Measurements from ENCODE around the gene SURF2.
"Not testable (repeated sequence)": the region's sequence is repeated elsewhere in the genome, so short reads cannot be mapped to it uniquely, and the experiment has no call there.

The SURF2 gene

DNA sequence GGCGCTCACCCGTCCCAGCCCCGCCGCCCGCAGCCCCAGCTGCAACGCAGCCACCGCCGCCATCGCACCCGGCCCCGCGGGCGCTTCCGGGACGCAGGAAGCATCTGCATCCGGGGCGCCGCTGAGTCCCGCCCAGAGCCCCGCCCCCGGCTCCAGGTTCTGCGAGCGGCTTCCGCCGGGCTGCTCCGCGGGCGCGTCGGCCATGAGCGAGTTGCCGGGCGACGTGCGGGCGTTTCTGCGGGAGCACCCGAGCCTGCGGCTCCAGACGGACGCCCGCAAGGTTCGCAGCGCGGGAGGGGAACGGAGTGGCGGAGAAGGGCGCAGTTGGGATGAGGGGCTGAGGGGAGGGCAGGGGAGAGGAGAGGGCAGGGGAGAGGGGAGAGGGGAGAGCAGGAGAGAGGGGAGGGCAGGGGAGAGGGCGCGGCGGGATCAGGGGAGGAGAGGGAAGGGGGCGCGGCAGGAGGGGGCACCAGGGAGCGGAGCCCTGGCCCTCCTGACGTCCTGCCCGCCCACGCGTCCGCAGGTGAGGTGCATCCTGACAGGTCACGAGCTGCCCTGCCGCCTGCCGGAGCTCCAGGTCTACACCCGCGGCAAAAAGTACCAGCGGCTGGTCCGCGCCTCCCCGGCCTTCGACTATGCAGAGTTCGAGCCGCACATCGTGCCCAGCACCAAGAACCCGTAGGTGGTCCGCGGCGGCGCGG, at the start of gene SURF2, which contains the start of gene SURF1:
Gene SURF2 (plus strand): TSS at position 160 of the 701 bp plus-strand sequence. CDS start 43 bp downstream, at position 203.
Gene SURF1 (minus strand): TSS at position 97 of the 701 bp plus-strand sequence. CDS start 34 bp downstream, at position 63.
- peak; percentile 53 for DNase-seq

DNA sequence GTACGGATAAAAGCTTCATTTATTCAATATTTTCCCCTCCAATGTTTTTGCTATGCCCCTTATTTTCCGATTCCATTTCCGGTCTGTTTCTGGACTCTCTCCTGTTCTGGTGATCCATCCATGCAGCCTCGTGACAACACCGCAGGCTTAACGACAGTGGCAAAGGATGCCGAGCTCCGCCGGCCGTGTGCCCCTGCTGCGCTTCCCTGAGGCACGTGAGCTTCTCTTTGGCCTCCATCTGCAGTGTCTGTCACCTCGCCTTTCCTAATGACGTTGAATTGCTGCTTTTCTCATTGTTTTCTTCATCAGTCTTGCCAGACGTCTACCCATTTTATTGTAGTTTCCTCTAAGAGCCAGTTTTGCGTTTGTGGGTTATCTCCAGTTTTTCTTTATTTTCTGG, 49.0 kb upstream of the SURF2 start:
- no peak for DNase-seq

DNA sequence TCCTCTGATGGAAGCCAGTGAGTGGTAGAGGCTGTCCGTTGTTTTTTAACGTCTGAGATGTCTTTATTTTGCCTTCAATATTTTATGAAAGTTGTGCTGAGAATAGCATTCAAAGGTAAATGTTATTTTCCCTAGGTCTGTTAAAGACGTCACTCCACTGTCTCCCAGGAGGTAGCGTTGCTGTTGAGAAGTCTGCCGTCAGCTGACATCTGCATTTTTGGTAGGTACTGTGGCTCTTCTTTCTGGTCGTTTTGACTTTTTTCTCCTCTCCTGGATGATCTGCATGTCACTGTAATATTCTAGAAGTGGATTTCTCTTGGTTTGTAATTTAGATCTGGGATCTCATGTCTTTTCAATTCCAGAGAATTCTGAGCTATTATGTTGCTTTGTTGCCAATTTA, 46.7 kb upstream of the SURF2 start:
- no peak for DNase-seq

DNA sequence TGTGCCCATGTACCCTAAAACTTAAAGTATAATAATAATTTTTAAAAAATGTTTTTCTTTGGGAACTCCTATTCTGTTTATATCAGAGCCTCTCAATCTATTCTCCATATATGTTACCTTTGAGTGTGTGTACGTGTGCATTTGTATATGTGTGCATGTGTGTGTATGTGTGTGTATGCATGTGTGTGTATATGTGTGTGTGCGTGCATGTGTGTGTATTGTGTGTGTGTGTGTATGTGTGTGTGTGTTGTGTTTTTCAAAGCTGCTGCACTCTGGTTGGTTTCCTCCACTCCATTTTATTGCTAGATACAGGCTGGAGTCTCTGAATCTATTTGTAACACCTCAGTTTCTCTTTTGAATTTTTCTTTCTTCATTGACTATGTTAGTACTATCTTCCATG, 40.4 kb upstream of the SURF2 start:
- DNase-seq: no peak

DNA sequence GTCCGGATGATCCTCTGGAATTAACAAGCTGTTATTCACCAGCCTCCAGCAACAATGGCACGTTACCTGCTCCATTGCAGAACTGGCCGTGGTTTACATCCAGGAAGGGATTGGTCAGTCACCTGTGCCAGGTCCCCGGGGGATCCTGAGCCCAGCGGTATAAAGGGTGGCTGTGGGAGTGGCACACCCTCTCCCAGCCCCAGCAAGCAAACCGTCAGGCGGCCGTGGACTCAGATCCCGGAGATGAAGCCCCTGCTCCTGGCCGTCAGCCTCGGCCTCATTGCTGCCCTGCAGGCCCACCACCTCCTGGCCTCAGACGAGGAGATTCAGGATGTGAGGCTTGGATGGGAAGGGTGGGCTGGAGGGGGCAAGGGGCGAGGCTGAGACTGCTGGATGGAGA, 38.8 kb upstream of the SURF2 start:
- DNase-seq: not testable (repeated sequence)

DNA sequence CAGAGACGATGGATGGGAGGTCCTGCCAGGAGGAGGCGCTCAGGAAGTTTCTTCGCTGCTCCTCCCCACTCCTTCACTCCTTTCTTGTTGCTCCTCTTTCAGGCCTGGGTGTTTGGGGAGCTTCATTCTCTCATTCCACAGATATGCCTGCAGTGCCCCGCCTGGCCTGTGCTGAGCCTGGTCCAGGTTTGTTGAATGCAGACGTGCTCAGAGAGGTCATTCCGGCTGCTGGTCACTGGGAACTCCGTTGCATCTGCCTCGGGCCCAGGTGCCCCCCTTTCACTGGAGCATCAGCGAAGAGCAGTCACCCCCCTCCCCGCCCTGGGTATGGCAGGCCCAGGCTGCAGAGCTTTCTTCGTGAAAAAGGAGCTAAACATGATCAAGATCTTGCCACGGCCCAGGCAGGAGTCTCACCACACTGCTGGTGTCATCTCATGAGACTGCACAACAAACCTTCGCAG, 35.9 kb upstream of the SURF2 start:
- DNase-seq: no peak

DNA sequence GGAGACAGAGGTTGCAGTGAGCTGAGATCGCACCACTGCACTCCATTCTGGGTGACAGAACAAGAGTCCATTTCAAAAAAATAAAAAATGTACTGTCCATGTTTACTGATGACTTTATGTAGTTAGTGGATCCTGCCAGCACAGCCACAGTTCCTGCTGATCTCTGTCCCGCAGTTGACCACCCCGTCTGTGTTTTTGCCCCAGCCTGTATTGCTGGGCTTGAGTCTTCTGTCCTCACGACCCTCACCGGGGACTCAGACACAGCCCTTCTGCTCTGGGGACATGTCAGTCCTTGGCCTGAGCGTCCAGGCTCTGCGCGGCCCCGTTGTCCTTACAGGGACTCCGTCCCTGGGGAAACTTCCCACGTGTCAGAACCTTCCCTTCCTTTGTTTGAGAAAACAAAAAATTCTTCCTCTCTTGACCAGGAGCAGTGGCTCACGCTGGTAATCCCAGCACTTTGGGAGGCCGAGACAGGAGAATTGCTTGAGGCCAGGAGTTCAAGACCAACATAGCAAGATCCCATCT, 34.9 kb upstream of the SURF2 start:
- no peak for DNase-seq

DNA sequence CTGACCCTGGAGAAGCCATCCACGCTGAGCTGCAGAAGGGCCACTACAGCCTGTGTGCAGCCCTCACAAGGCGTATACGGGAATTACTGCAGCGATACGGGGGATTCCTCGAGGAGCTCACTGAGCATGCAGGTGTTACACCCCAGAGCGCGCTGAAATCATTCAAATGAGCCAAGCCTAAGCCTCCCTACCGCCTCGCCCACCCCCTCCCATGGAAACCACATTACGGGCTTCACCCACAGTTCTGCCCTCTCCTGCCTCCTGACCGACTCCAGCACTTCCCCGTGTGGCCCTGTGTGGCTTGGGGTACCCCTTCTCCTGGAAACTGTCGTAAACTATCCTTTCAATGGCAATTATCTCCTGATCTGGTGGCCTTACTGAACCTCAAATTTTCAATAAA, 33.6 kb upstream of the SURF2 start:
- DNase-seq: no peak

DNA sequence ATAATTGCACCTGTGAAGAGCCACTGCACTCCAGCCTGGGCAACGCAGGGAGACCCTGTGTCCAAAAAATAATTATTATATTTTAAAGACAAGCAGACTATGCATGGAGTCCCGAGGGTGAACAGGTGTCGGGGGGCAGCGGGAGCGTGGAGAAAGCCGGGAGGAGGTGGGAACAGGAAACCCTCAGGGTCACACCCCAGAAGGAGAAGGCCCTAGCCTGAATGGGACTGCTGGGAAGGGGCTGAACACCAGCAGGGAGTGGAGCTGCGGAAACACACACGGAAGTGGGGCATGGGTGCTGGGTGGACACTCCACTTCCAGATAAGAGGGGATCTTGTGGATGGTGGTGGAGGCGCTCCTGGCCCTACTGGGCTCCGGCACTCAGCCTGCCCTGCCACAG, 33.1 kb upstream of the SURF2 start:
- DNase-seq: no peak

DNA sequence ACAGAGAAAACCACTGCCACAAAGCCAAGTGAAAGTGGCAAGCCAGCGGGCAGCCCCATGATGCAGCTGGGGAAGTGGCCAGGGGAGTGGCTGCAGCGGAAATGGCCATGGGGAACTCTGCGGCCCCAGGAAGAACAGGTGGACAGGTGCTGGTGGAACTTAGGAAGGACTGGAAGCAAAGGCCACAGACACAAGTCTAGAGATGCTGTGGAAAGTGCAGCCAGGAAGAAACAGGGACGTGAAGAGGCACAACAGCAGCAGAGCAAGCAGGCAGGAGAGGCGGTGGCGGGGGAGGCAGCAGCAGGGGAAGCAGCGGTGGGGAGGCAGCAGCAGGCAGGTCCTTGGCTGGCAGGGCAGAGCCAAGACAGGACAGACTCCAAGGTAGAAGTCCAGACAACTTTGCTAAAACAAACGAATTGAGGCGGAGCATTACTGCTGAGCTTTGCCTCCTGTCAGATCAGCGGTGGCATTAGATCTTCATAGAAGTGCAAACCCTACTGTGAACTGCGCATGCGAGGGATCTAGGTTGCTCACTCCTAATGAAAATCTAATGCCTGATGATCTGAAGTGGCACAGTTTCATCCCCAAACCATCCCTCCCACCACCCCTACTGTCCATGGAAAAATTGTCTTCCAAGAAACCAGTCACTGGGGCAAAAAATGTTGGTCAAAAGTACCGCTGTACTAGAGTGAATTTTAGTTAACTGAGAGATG, 32.2 kb upstream of the SURF2 start:
- no peak for DNase-seq

DNA sequence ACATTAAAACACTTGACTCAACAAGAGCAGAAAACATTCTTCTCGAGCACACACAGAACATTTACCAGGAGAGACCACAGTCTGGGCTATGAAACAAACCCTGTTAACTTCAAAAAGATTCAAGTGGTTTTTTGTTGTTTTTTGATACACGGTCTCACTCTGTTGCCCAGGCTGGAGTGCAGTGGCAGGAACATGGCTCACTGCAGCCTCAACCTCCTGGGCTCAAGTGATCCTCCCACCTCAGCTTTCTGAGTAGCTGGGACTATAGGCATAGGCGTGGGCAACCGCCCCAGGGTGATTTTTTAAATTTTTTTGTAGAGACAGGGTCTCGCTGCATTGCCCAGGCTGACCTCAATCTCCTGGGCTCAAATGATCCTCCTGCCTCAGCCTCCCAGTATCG, 29.3 kb upstream of the SURF2 start:
- not testable (repeated sequence) for DNase-seq

DNA sequence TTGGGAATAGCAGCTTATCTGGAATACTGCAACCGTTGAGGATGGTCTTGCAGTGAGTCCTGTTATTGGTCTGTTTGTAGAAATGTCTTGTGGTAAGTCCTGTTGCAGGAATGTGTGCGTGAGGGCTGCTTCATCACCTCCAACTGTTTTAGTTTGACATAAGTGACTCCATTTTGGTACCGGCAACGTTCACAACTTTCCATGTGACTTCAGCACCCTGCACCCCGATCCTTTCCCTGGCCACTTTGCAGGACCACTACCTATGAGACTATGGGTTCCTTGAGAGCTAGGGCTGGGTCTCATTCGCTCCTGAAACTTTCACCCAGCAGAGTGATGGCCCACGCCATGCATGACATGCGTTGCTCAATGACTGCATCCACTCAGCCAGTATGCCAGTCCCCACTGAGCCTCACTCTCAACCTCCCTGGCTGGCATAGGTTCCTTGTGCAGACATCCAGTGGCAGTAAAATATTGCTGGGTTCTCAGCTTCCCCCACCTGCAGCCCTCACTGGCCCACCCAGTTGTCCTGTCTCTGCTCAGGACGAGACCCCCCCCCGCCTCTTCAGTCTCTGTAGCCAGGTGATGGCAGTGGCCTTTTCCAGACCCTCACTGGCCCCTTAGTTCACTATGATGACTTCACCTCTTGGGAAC, 28.4 kb upstream of the SURF2 start:
- DNase-seq: no peak

DNA sequence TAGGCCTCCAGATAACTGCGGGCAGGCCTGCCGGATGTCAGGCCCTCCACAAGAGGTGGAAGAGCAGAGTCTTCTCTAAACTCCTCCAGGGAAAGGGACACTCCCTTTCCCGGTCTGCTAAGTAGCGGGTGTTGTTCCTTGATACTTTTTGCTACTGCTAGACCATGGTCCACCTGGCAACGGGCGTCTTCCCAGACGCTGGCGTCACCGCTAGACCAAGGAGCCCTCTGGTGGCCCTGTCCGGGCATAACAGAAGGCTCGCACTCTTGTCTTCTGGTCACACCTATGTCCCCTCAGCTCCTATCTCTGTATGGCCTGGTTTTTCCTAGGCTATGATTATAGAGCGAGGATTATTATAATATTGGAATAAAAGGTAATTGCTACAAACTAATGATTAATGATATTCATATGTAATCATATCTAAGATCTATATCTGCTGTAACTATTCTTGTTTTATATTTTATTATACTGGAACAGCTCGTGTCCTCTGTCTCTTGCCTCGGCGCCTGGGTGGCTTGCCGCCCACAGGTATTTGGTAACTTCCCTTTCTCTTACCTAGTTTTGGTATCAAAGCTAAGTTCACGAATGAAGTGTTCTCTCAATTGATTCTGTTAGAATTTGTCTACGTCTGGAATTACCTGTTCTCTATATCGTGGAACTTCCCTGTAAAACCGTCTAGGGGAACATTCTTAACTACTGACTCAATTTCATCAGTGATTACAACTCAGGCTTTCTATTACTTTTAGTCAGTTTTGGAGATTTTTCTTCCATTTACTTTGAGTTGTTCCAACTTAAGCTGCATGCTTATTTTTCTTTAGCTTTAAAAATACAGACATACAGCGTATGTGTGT, 26.8 kb upstream of the SURF2 start:
- DNase-seq: not testable (repeated sequence)

DNA sequence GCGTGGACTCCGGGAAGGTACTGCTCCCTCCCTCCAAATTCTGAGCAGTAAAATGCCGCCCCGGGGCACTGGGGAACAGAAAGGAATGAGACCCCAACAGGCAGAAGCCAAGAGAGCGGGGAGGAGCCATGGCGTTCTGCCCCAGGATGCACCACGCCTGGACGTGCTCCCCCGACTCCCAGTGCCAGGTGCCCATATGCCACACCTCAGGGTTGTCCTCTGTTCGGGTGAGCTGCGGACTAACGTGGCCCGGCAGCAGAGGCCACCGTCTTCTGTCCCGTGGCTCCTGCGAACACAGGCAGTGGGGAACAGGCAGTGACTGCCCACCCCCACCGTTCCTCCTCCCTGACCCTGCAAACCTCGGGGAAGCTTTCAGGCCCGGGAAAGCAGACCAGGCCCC, 25.1 kb upstream of the SURF2 start:
- no peak for DNase-seq

DNA sequence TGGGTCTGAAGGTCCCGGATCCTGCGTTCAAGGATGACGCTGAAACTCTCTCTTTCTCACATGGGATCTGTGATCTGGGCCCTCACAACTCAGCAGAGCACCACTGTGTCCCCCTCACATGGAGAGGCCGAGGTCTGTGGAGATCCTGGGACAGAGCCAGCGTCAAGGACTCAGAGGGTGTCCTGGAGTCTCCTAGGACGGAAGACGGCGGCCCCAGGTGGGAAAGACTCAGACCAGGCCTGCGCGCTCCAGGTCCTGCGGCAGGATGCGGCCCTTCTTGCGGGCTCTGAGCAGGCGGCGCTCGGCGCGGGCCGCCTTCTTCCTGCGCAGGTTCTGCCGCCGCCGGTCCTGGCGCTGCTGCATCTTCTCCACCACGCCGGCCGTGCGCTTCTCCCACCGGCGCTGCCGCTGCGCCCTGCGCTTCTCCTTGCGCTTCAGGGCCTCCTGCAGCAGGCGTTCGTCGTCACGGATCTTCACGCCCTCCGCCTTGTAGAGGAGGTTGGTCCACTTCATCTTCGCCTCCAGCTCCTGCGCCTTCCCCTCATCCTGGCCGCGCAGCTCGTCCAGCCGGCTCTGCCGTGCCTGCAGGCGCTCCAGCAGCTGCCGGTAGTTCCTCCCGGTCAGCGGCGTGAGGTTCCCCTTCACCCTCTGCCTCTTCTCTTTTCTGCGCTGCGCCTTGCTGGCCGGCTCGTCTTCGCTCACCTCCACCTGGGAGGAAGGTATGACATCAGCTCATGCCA, 24.5 kb upstream of the SURF2 start:
- no peak for DNase-seq

DNA sequence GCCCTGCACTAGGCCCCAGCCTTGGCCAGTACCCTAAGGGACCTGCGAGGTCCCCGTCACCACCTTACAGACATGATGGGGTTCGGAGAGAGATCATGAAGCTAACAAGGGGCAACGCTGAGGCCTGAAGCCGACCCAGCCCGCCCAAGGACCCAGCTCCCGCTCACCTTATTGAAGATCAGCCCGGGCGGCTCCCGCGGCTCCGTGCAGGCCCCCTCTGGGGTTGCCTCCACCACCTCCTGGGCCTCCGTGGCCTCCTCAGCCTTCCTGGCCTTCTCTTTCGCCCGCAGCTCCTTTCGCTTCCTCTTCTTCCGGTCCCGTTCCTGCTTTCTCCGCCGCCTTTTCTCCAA, 24.0 kb upstream of the SURF2 start:
- no peak for DNase-seq

DNA sequence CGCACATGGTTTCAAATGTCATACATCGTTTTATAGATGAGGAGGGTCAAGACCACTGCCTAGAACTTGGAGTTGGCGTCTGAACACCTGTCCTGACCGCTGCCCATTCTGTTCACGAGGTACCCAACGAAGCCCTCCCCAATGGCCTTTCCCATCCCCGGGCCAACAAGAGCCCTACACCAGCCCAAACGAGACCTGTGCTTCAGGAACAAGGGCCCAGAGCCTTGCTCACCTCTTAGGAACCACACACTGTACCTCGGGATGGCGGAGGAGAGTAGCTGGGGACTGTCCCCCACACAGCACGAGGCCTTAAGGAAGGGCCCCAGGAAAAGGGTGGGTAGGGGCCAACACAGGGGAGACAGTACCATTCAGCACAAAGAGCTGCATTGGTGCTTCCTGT, 23.3 kb upstream of the SURF2 start:
- DNase-seq: no peak

DNA sequence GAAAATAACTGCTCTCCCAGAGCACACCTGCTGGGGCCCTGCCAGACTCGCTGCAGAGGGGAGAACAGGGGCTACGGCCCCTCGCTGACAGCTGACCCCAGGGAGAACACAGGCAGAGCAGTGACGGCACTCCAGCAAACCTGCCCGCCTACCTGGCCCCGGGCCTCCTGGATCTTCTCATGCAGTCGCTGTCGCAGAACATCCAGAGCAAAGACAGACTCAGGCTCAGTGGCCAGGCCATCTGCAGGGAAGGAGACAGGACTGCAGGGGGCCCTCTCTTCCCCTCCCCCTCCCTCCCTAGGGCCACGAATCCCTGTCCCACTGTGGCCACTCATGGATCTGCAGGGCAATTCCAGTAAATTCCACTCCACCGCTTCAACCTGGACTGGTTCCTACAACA, 22.8 kb upstream of the SURF2 start:
- DNase-seq: no peak

DNA sequence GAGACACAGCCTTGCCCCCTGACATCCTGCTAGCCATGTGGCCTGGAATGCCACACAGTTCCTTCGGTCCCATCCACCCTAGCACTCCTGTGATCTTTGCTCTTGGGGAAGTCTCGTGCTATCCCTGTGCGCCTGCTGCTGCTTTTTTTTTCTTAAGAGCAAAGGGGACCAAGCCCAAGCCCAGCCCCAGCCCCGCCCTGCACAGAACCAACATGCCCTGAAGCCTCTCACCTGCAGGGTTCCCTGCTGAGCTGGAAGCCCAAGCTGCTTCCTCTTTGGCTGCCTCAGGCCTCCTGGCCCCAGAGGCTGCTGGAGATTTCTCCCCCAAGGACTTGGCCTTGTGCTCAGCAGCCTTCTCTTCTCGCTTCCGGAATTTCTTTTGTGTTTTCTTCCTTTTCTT, 22.2 kb upstream of the SURF2 start:
- no peak for DNase-seq

DNA sequence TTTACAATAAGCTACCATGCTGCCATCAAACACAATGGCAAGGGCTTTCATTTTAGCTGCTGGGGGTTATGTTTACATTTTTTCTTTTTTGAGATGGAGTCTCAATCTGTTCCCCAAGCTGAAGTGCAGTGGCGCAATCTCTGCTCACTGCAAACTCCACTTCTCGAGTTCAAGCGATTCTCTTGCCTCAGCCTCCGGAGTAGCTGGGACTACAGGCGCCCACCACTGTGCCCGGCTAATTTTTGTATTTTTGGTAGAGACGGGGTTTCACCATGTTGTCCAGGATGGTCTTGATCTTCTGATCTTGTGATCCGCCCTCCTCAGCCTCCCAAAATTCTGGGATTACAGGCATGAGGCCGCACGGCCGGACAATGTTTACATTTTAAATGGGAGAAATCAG, 21.5 kb upstream of the SURF2 start:
- not testable (repeated sequence) for DNase-seq

DNA sequence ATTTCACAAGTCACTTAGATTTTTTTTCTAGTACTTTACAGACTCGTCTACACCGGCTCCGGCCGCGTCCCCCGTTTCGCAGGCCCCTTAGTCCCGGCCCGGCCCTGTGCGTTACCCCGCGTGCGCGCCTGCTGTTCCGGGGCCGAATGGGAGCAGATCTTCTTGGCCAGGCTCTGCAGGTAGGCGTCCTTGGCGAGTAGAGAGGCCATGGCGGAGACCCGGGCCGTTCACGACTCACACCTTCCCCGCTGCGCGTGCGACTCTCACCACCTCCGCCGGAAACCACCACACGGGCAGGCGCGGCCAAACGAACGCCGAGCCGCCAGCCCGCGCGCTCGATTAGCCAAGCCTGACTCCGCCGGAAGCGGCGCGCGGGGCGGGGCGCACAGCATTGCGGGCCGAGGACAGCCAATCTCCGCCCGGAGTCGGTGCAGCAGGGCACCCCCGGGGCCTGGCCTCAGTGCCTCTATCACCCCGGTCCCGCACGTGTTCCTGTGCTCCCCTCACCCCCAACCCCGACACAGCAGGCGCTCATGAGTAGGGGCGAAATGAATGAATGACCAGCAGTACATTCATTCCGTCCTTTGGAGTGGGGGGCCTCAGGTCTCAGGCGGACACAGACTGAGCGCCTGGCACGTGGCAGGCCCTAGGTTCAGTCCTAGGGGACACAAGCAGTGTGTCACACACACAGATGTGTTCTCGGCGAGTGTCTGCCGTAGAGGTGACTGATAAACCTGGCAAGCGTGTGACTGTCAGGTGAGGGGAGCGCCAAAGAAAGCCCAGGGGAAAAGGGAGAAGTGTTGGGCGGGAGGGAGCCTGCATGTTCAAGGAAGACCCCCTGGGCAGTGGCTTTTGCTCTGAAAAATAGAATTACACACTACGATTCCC, 20.2 kb upstream of the SURF2 start, which contains the start of gene SURF6:
Gene SURF6 (minus strand): TSS at position 265 of the 888 bp plus-strand sequence. CDS start 56 bp downstream, at position 209.
- DNase-seq: peak; percentile 83

Measured in NCI-H748 treated with DMSO at 0.1 percent for 48 hours (cell line).